ENCODE measurements around the gene IP6K1.

IP6K1 gene

GRCh38 chr3:49683162-49683561, 103.2 kb downstream of the IP6K1 start (continued):
- TF ChIP-seq RARB (CRISPR knock-in tag; IDR thresholded peaks at IDR 0.05) = no peak
- no peak for TF ChIP-seq SNAI2 (CRISPR knock-in tag; IDR thresholded peaks at IDR 0.05)
- no peak for TF ChIP-seq ARNTL (CRISPR knock-in tag; IDR thresholded peaks at IDR 0.05; ENCODE audit: borderline replicate concordance, low read depth)
- TF ChIP-seq POU6F1 (CRISPR knock-in tag; IDR thresholded peaks at IDR 0.05; ENCODE audit: borderline replicate concordance, low read depth) = no peak
- TF ChIP-seq ZNF565 (CRISPR knock-in tag; conservative IDR thresholded peaks at IDR 0.05; ENCODE audit: low read depth) = no peak

DNA sequence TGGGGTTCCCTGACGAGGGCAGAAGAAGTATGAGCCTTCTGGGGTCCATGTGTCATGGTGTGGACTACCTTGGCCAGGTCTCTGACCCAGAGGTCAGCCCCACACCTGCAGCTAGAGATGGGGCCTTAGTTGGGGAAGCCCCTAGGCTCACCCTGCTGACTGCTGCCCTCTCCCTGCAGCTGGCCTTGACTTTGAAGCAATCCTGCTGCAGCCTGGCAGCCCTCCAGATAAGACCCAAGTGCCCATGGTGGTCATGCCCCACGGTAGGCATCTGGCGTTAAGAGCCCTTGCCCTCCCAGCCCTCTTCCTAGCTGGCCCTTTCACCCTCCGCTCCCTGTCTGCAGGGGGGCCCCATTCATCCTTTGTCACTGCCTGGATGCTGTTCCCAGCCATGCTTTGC, 104.8 kb downstream of the IP6K1 start:
- no peak for ATAC-seq
- TF ChIP-seq BACH2 (CRISPR knock-in tag; IDR thresholded peaks at IDR 0.05; ENCODE audit: borderline replicate concordance) (no peak), POU6F1 (CRISPR knock-in tag; IDR thresholded peaks at IDR 0.05; ENCODE audit: borderline replicate concordance, low read depth) (no peak), ZC3H10 (CRISPR knock-in tag; IDR thresholded peaks at IDR 0.05) (no peak), CSDC2 (CRISPR knock-in tag; IDR thresholded peaks at IDR 0.05) (no peak), PPARA (CRISPR knock-in tag; IDR thresholded peaks at IDR 0.05; ENCODE audit: borderline replicate concordance) (no peak), GLIS3 (CRISPR knock-in tag; IDR thresholded peaks at IDR 0.05) (no peak), ISL1 (CRISPR knock-in tag; IDR thresholded peaks at IDR 0.05) (no peak), CREB5 (CRISPR knock-in tag; IDR thresholded peaks at IDR 0.05; ENCODE audit: low read depth) (no peak), ZNF8 (CRISPR knock-in tag; IDR thresholded peaks at IDR 0.05) (no peak), ZFP30 (CRISPR knock-in tag; IDR thresholded peaks at IDR 0.05) (no peak)

- TF ChIP-seq ZFP30 (CRISPR knock-in tag; IDR thresholded peaks at IDR 0.05) (no peak), ARNTL (CRISPR knock-in tag; IDR thresholded peaks at IDR 0.05; ENCODE audit: borderline replicate concordance, low read depth) (no peak), ISL1 (CRISPR knock-in tag; IDR thresholded peaks at IDR 0.05) (no peak), OSR1 (CRISPR knock-in tag; IDR thresholded peaks at IDR 0.05) (no peak), CSDC2 (CRISPR knock-in tag; IDR thresholded peaks at IDR 0.05) (no peak), RARB (CRISPR knock-in tag; IDR thresholded peaks at IDR 0.05) (no peak), ZC3H10 (CRISPR knock-in tag; IDR thresholded peaks at IDR 0.05) (no peak)
- TF ChIP-seq, protein P1, sequence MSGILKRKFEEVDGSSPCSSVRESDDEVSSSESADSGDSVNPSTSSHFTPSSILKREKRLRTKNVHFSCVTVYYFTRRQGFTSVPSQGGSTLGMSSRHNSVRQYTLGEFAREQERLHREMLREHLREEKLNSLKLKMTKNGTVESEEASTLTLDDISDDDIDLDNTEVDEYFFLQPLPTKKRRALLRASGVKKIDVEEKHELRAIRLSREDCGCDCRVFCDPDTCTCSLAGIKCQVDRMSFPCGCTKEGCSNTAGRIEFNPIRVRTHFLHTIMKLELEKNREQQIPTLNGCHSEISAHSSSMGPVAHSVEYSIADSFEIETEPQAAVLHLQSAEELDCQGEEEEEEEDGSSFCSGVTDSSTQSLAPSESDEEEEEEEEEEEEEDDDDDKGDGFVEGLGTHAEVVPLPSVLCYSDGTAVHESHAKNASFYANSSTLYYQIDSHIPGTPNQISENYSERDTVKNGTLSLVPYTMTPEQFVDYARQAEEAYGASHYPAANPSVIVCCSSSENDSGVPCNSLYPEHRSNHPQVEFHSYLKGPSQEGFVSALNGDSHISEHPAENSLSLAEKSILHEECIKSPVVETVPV (CRISPR knock-in tag; IDR thresholded peaks at IDR 0.05) = no peak
- ATAC-seq = no peak
These were observed 105.2 kb downstream of the IP6K1 start for GRCh38 chr3:49681232-49681522.

DNA sequence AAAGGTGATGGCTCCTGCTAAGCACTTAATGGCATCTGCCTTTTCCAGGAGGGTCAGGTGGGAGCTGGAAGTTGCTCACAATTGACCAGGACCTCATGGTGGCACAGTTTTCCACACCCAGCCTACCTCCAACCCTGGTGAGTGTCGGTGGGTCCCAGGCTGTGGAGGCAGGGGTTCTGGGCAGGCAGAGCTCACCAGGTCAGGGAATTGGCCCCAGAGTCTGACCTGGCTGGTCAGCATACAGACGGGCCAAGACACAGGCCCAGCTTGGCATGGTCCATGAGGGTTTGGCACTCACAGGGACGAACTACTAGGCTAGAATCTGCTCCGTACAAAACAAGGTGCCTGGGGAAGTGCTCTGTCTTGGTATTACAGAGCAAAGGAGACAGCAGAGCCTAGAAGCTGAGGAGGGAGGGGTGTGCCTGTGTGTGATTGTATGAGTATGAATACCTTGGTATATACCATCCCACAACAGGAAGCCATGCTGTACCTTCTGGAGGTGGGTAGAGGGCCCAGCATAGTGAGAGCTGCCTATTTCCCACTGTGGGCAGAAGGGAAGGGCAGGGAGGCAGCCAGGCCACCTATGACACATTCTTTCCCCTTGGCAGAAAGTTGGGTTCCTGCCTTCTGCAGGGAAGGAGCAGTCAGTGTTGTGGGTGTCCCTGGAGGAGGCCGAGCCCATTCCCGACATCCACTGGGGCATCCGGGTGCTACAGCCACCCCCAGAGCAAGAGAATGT, 105.7 kb downstream of the IP6K1 start:
- TF ChIP-seq SNAI2 (CRISPR knock-in tag; IDR thresholded peaks at IDR 0.05) (no peak), RARB (CRISPR knock-in tag; IDR thresholded peaks at IDR 0.05) (no peak), PPARA (CRISPR knock-in tag; IDR thresholded peaks at IDR 0.05; ENCODE audit: borderline replicate concordance) (no peak), ZFP30 (CRISPR knock-in tag; IDR thresholded peaks at IDR 0.05) (no peak), PATZ1 (CRISPR knock-in tag; IDR thresholded peaks at IDR 0.05; ENCODE audit: borderline replicate concordance) (no peak), ISL1 (CRISPR knock-in tag; IDR thresholded peaks at IDR 0.05) (no peak), ZC3H10 (CRISPR knock-in tag; IDR thresholded peaks at IDR 0.05) (no peak), TCF4 (CRISPR knock-in tag; IDR thresholded peaks at IDR 0.05; ENCODE audit: borderline replicate concordance) (no peak), BACH2 (CRISPR knock-in tag; IDR thresholded peaks at IDR 0.05; ENCODE audit: borderline replicate concordance) (no peak), CREB5 (CRISPR knock-in tag; IDR thresholded peaks at IDR 0.05; ENCODE audit: low read depth) (no peak), ZNF8 (CRISPR knock-in tag; IDR thresholded peaks at IDR 0.05) (no peak), GLIS3 (CRISPR knock-in tag; IDR thresholded peaks at IDR 0.05) (no peak), CSDC2 (CRISPR knock-in tag; IDR thresholded peaks at IDR 0.05) (no peak)
- TF ChIP-seq, protein P2, sequence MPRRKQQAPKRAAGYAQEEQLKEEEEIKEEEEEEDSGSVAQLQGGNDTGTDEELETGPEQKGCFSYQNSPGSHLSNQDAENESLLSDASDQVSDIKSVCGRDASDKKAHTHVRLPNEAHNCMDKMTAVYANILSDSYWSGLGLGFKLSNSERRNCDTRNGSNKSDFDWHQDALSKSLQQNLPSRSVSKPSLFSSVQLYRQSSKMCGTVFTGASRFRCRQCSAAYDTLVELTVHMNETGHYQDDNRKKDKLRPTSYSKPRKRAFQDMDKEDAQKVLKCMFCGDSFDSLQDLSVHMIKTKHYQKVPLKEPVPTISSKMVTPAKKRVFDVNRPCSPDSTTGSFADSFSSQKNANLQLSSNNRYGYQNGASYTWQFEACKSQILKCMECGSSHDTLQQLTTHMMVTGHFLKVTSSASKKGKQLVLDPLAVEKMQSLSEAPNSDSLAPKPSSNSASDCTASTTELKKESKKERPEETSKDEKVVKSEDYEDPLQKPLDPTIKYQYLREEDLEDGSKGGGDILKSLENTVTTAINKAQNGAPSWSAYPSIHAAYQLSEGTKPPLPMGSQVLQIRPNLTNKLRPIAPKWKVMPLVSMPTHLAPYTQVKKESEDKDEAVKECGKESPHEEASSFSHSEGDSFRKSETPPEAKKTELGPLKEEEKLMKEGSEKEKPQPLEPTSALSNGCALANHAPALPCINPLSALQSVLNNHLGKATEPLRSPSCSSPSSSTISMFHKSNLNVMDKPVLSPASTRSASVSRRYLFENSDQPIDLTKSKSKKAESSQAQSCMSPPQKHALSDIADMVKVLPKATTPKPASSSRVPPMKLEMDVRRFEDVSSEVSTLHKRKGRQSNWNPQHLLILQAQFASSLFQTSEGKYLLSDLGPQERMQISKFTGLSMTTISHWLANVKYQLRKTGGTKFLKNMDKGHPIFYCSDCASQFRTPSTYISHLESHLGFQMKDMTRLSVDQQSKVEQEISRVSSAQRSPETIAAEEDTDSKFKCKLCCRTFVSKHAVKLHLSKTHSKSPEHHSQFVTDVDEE (CRISPR knock-in tag; IDR thresholded peaks at IDR 0.05) = no peak
- no peak for ATAC-seq

Data from SK-N-SH treated with all-trans-retinoic acid at 6 μM for 48 hours (cell line).